HT1080 (cell line): Measurements from ENCODE around the gene DNMT3L. TPM values are rescaled to one million over a fixed set of nuclear protein-coding genes. Genes with fewer than 3 reads are reported as not detected.
"Not testable (repeated sequence)": the region's sequence is repeated elsewhere in the genome, so short reads cannot be mapped to it uniquely, and the experiment has no call there.

Experiments
- DNase-seq: peaks from one replicate; pipeline ENCODE4 v3.0.0-alpha.2; 2015; ENCODE audit warnings: low read depth
- total RNA-seq: library from RNA; depleted of rRNA; stranded (reverse); fragments of >200 nt; shearing (Covaris generic); gene quantifications from 2 replicates; pipeline ENCODE4 v1.2.3, GENCODE V29; 2014

Gene DNMT3L
- total RNA-seq, 1 experiment from 2014 or later, result not detected

GRCh38 chr21:44295163-44295573, 33.5 kb upstream of the DNMT3L start:
- no peak for DNase-seq

GRCh38 chr21:44294391-44295162, 32.9 kb upstream of the DNMT3L start:
- peak; percentile 31 for DNase-seq

GRCh38 chr21:44293551-44294231, 32.0 kb upstream of the DNMT3L start:
- DNase-seq, result no peak

GRCh38 chr21:44292812-44293195, 31.1 kb upstream of the DNMT3L start:
- DNase-seq, result no peak

GRCh38 chr21:44291936-44292811, 30.5 kb upstream of the DNMT3L start:
- DNase-seq, result no peak

- DNase-seq, result no peak
Observed at GRCh38 chr21:44291078-44291935, 29.6 kb upstream of the DNMT3L start.

- DNase-seq, result no peak
Observed at GRCh38 chr21:44290327-44291077, 28.8 kb upstream of the DNMT3L start.

GRCh38 chr21:44289381-44290010, 27.8 kb upstream of the DNMT3L start:
- DNase-seq, result no peak

- no peak for DNase-seq
Observed at GRCh38 chr21:44288251-44289110, 26.8 kb upstream of the DNMT3L start.

GRCh38 chr21:44286716-44287632, 25.3 kb upstream of the DNMT3L start:
- no peak for DNase-seq

GRCh38 chr21:44286086-44286715, 24.5 kb upstream of the DNMT3L start:
- DNase-seq, result no peak

GRCh38 chr21:44285138-44285992, 23.7 kb upstream of the DNMT3L start, which contains the start of gene AIRE:
Gene AIRE, plus strand, starts transcription at chr21:44285876. Its CDS starts 131 bp downstream, at chr21:44286007.
- no peak for DNase-seq

GRCh38 chr21:44283948-44284347, 22.3 kb upstream of the DNMT3L start:
- no peak for DNase-seq

- not testable (repeated sequence) for DNase-seq
Observed at GRCh38 chr21:44283211-44283785, 21.6 kb upstream of the DNMT3L start.

- no peak for DNase-seq
Observed at GRCh38 chr21:44282370-44282769, 20.7 kb upstream of the DNMT3L start.

- no peak for DNase-seq
Observed at GRCh38 chr21:44281801-44282200, 20.1 kb upstream of the DNMT3L start.
